IMR-90 (cell line): ENCODE measurements around the gene SERPINA4. TPM values are rescaled to one million over a fixed set of nuclear protein-coding genes. Genes with fewer than 3 reads are reported as not detected.
A peak's percentile ranks its signal among the peaks of the same experiment; 100 is the strongest.

Source experiments
- ATAC-seq: fragments of 200-7000 bp; cut with Tn5 transposase; 2 replicates; pipeline ENCODE4 v1.9.1; 2020; ENCODE audit warnings: low read depth, mild to moderate bottlenecking, moderate library complexity
- BruUV-seq: library from RNA; stranded (reverse); fragments of 400-500 nt; replicated peaks from 2 replicates; lab custom pipeline; 2021; lab: Mats Ljungman, UMichigan
- CTCF ChIA-PET: fragments of 300-600 bp; formaldehyde crosslinking; extraction: SDS; loops from one replicate; lab custom pipeline; 2021; ENCODE audit warnings: antibody characterized with exemption; lab: Yijun Ruan, JAX
- POLR2A ChIA-PET: fragments of 300-600 bp; sonication (Branson Sonifier 250); formaldehyde crosslinking; loops from one replicate; lab custom pipeline; 2022; ENCODE audit warnings: antibody characterized with exemption; ENCODE audit not compliant: unreplicated experiment; lab: Charles Lee
- DNase-seq: peaks from one replicate; pipeline ENCODE4 v3.0.0; 2013
- H2AFZ ChIP-seq: replicated peaks from 2 replicates; pipeline ENCODE3; 2013; ENCODE audit warnings: low read length, mild to moderate bottlenecking; ENCODE audit not compliant: poor library complexity
- H2AK5ac ChIP-seq: 2 replicates; pipeline ENCODE4 v1.6.1; 2013; ENCODE audit warnings: low read depth, low read length, inconsistent platforms
- H2AK9ac ChIP-seq: replicated peaks from 2 replicates; pipeline ENCODE3; 2013; ENCODE audit warnings: mild to moderate bottlenecking, low read depth, low read length, moderate library complexity; ENCODE audit not compliant: poor library complexity
- H2BK120ac ChIP-seq: 2 replicates; pipeline ENCODE4 v1.6.1; 2013; ENCODE audit warnings: low read depth, low read length, inconsistent platforms
- H2BK15ac ChIP-seq: 3 replicates; pipeline ENCODE4 v1.6.1; 2013; ENCODE audit warnings: low read depth, low read length, inconsistent platforms
- H2BK20ac ChIP-seq: 2 replicates; pipeline ENCODE4 v1.6.1; 2013; ENCODE audit warnings: low read depth, mild to moderate bottlenecking, inconsistent platforms, low read length, moderate library complexity
- H2BK5ac ChIP-seq: 2 replicates; pipeline ENCODE4 v1.6.1; 2013; ENCODE audit warnings: mild to moderate bottlenecking, low read depth, low read length, inconsistent platforms; ENCODE audit not compliant: poor library complexity, severe bottlenecking
- H3K14ac ChIP-seq: replicated peaks from 2 replicates; pipeline ENCODE4 v1.6.1; 2013; ENCODE audit warnings: low read depth, low read length, inconsistent platforms
- H3K18ac ChIP-seq: 2 replicates; pipeline ENCODE4 v1.6.1; 2013; ENCODE audit warnings: low read depth, low read length, control low read depth
- H3K23ac ChIP-seq: 2 replicates; pipeline ENCODE4 v1.6.1; 2013; ENCODE audit warnings: low read depth, low read length, inconsistent platforms
- H3K27ac ChIP-seq: 2 replicates; pipeline ENCODE4 v1.5.1; 2013; ENCODE audit warnings: mild to moderate bottlenecking, control low read depth, low read length; ENCODE audit not compliant: insufficient read depth
- H3K27me3 ChIP-seq: 2 replicates; pipeline ENCODE4 v1.6.1; 2013; ENCODE audit warnings: low read length; ENCODE audit not compliant: control insufficient read depth, insufficient read depth
- H3K36me3 ChIP-seq: 2 replicates; pipeline ENCODE4 v1.6.1; 2013; ENCODE audit warnings: low read length, mixed read lengths; ENCODE audit not compliant: control insufficient read depth, insufficient read depth
- H3K4ac ChIP-seq: 2 replicates; pipeline ENCODE4 v1.6.1; 2013; ENCODE audit warnings: low read depth, low read length, inconsistent platforms
- H3K4me1 ChIP-seq: 2 replicates; pipeline ENCODE4 v1.6.1; 2013; ENCODE audit warnings: low read length, mixed read lengths; ENCODE audit not compliant: control insufficient read depth, insufficient read depth
- H3K4me2 ChIP-seq: 2 replicates; pipeline ENCODE4 v1.6.1; 2013; ENCODE audit warnings: low read depth, mild to moderate bottlenecking, control low read depth, low read length, moderate library complexity
- H3K4me3 ChIP-seq: 2 replicates; pipeline ENCODE4 v1.5.1; 2013; ENCODE audit warnings: low read depth, mild to moderate bottlenecking, control low read depth, low read length, moderate library complexity; ENCODE audit not compliant: insufficient read depth
- H3K56ac ChIP-seq: 2 replicates; pipeline ENCODE4 v1.6.1; 2013; ENCODE audit warnings: low read length, inconsistent platforms; ENCODE audit not compliant: insufficient read depth; ENCODE audit errors: extremely low read depth
- H3K79me1 ChIP-seq, 2 experiments: 2 replicates each; pipeline ENCODE4 v1.6.1; 2013; ENCODE audit warnings: low read length in 2 of 2, inconsistent platforms in 1 of 2, low read depth in 1 of 2
- H3K9ac ChIP-seq: 2 replicates; pipeline ENCODE4 v1.6.1; 2013; ENCODE audit warnings: low read depth, low read length, control low read depth
- H3K9me1 ChIP-seq: 2 replicates; pipeline ENCODE4 v1.6.1; 2013; ENCODE audit warnings: low read length, inconsistent platforms; ENCODE audit not compliant: insufficient read depth
- H3K9me3 ChIP-seq: 2 replicates; pipeline ENCODE4 v1.6.1; 2013; ENCODE audit warnings: low read length; ENCODE audit not compliant: control insufficient read depth, insufficient read depth
- H4K20me1 ChIP-seq: 2 replicates; pipeline ENCODE4 v1.6.1; 2013; ENCODE audit warnings: low read length, inconsistent platforms; ENCODE audit not compliant: insufficient read depth
- H4K5ac ChIP-seq: 2 replicates; pipeline ENCODE4 v1.6.1; 2013; ENCODE audit warnings: mild to moderate bottlenecking, low read depth, low read length, control low read depth
- H4K8ac ChIP-seq, 2 experiments: 2 replicates each; pipeline ENCODE4 v1.6.1; 2013; ENCODE audit warnings: low read depth in 2 of 2, low read length in 2 of 2, control low read depth in 1 of 2, inconsistent platforms in 1 of 2
- H4K91ac ChIP-seq: 2 replicates; pipeline ENCODE4 v1.6.1; 2013; ENCODE audit warnings: low read depth, low read length, inconsistent platforms; ENCODE audit not compliant: insufficient read depth
- BHLHE40 ChIP-seq: fragments of 150-350 bp; IDR thresholded peaks from 2 replicates; pipeline ENCODE4 v1.6.1; 2016; ENCODE audit warnings: mild to moderate bottlenecking, low read depth, low read length
- FOS ChIP-seq: fragments of 150-350 bp; IDR thresholded peaks from 2 replicates; pipeline ENCODE4 v1.6.1; 2016; ENCODE audit warnings: low read depth, low read length
- MAZ ChIP-seq: IDR thresholded peaks from 2 replicates; pipeline ENCODE4 v1.6.1; 2012; ENCODE audit warnings: low read depth, mild to moderate bottlenecking, low read length, improper control_type of control experiment, moderate library complexity, borderline replicate concordance
- NFE2L2 ChIP-seq: fragments of 150-350 bp; IDR thresholded peaks from 2 replicates; pipeline ENCODE4 v1.6.1; 2016; ENCODE audit warnings: low read depth, mild to moderate bottlenecking, low read length
- RAD21 ChIP-seq: IDR thresholded peaks from 2 replicates; pipeline ENCODE4 v1.6.1; 2012; ENCODE audit warnings: low read length, improper control_type of control experiment
- RCOR1 ChIP-seq: IDR thresholded peaks from 2 replicates; pipeline ENCODE4 v1.6.1; 2012; ENCODE audit warnings: mild to moderate bottlenecking, low read length, improper control_type of control experiment; ENCODE audit not compliant: insufficient replicate concordance
- RFX5 ChIP-seq: IDR thresholded peaks from 2 replicates; pipeline ENCODE4 v1.8.0; 2012; ENCODE audit warnings: low read depth, mild to moderate bottlenecking, low read length, moderate library complexity
- SMC3 ChIP-seq: fragments of 150-350 bp; IDR thresholded peaks from 2 replicates; pipeline ENCODE4 v1.6.1; 2016; ENCODE audit warnings: low read depth, mild to moderate bottlenecking, antibody characterized with exemption, low read length, moderate library complexity
- WGBS, 2 experiments: methylation state at CpG; one replicate each; pipeline versions ENCODE4 v1.1.5 to v1.1.7; 2013; ENCODE audit warnings: missing lambda C conversion rate in 2 of 2; ENCODE audit not compliant: insufficient read length in 1 of 2; ENCODE audit errors: extremely low coverage in 2 of 2; 5-methylcytosine and 5-hydroxymethylcytosine counted together
- dilution Hi-C: fragments of 300-500 bp; cut with HindIII; formaldehyde crosslinking; loops from one replicate; pipeline ENCODE4 v1.14.3; 2018; ENCODE audit warnings: low sequenced_read_pairs; ENCODE audit not compliant: unreplicated experiment
- in situ Hi-C: fragments of 300-500 bp; cut with MboI; formaldehyde crosslinking; loops from 3 replicates; pipeline ENCODE4 v1.14.3; 2019; ENCODE audit warnings: low sequenced_read_pairs, inconsistent platforms, mixed read lengths
- intact Hi-C: fragments of 100-400 bp; cut with micrococcal nuclease; formaldehyde crosslinking; loops from 2 replicates; pipeline ENCODE4 v1.10.0; 2022
- polyA plus RNA-seq, 3 experiments: library from polyadenylated mRNA; depleted of rRNA; stranded (reverse); fragments of >200 nt; gene quantifications; 2 replicates each; pipeline ENCODE4 v1.2.3, GENCODE V29; 2012; ENCODE audit warnings: low replicate concordance in 1 of 3
- total RNA-seq: library from RNA; depleted of rRNA; stranded (reverse); fragments of >200 nt; gene quantifications from 2 replicates; pipeline ENCODE4 v1.2.3, GENCODE V29; 2012
- TF ChIP-seq, protein P1 (sequence below): fragments of 150-350 bp; IDR thresholded peaks from 2 replicates; pipeline ENCODE4 v1.6.1; 2016; ENCODE audit warnings: low read depth, mild to moderate bottlenecking, low read length, moderate library complexity, borderline replicate concordance
- TF ChIP-seq, protein P2 (sequence below): conservative IDR thresholded peaks from 2 replicates; pipeline ENCODE4 v1.5.1; 2012; ENCODE audit warnings: mild to moderate bottlenecking, low read depth, low read length, improper control_type of control experiment

The SERPINA4 gene
- total and polyA plus RNA-seq, 2 of the 4 experiments (the other 2 are of a cell fraction): not detected

DNA sequence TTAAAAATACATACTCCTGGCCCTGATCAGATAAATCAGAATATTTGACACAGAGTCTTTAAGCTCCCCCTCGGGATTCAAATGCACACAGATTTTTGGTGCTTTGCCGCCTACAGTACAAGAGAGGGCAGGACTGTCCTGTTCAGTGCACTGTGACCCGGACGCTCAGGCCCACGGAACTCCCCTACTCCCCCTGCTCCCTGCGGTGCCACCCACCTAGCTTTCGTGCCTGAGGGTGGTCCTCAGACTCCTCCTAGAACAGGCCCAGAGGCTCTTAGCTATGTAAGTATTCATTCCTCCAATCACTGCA lies 37.2 kb downstream of the SERPINA4 start:
- POLR2A ChIA-PET: no interaction called here

More for the DNA sequence above, 37.2 kb downstream of the SERPINA4 start:
- TF ChIP-seq, protein P1, sequence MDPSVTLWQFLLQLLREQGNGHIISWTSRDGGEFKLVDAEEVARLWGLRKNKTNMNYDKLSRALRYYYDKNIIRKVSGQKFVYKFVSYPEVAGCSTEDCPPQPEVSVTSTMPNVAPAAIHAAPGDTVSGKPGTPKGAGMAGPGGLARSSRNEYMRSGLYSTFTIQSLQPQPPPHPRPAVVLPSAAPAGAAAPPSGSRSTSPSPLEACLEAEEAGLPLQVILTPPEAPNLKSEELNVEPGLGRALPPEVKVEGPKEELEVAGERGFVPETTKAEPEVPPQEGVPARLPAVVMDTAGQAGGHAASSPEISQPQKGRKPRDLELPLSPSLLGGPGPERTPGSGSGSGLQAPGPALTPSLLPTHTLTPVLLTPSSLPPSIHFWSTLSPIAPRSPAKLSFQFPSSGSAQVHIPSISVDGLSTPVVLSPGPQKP: no peak
- no peak for TF ChIP-seq BHLHE40
- TF ChIP-seq SMC3: no peak
- no peak for TF ChIP-seq RAD21
- no peak for TF ChIP-seq RCOR1
- TF ChIP-seq, protein P2, sequence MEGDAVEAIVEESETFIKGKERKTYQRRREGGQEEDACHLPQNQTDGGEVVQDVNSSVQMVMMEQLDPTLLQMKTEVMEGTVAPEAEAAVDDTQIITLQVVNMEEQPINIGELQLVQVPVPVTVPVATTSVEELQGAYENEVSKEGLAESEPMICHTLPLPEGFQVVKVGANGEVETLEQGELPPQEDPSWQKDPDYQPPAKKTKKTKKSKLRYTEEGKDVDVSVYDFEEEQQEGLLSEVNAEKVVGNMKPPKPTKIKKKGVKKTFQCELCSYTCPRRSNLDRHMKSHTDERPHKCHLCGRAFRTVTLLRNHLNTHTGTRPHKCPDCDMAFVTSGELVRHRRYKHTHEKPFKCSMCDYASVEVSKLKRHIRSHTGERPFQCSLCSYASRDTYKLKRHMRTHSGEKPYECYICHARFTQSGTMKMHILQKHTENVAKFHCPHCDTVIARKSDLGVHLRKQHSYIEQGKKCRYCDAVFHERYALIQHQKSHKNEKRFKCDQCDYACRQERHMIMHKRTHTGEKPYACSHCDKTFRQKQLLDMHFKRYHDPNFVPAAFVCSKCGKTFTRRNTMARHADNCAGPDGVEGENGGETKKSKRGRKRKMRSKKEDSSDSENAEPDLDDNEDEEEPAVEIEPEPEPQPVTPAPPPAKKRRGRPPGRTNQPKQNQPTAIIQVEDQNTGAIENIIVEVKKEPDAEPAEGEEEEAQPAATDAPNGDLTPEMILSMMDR: no peak
- TF ChIP-seq RFX5: no peak
- TF ChIP-seq MAZ: no peak
- no peak for TF ChIP-seq NFE2L2
- no peak for TF ChIP-seq FOS
- H3K4me1 ChIP-seq: peaks cover 20% of the 10 kb centered on the region
- H3K79me1 ChIP-seq: no peaks in the 10 kb centered on the region
- dilution Hi-C loops (no loop called here), intact Hi-C loops (no loop called here), in situ Hi-C loops (no loop called here)
- 0 out of 2 replicates have a peak overlapping the region, but pooled peaks have one; percentile 69 for H2BK20ac ChIP-seq
- H4K91ac ChIP-seq: peak overlapping the region; percentile 92
- H2BK15ac ChIP-seq: no peak overlapping the region
- H3K4me3 ChIP-seq: no peak overlapping the region
- no peak overlapping the region for H2BK5ac ChIP-seq
- ATAC-seq (no peak), DNase-seq (no peak)
- CTCF ChIA-PET: interaction anchor here (0.8 to 0.9 kb wide), 2 partner anchors 92 to 266 kb away, joined by 3 read pairs; no protein-coding TSS in a partner anchor
- H3K18ac ChIP-seq: no peak overlapping the region; the same call in 1 of the 2 replicates
- no peaks in the 10 kb centered on the region; the same call in 1 of the 2 replicates for H3K27me3 ChIP-seq
- H3K56ac ChIP-seq: no peak overlapping the region
- H2AFZ ChIP-seq: no peak overlapping the region
- H3K23ac ChIP-seq: no peak overlapping the region
- WGBS, 2 experiments: 76% methylated on average over 3 of the region's 7 CpGs; no CpG with 5 or more reads in 1 of the 2 experiments
- no TSS peak for BruUV-seq
- H3K27ac ChIP-seq: no peak overlapping the region
- no peak overlapping the region for H3K14ac ChIP-seq
- no peak overlapping the region for H3K9ac ChIP-seq
- H2AK5ac ChIP-seq: no peak overlapping the region
- peak overlapping the region; percentile 82; the same call in 1 of the 2 replicates for H2BK120ac ChIP-seq
- no peaks in the 10 kb centered on the region for H3K9me3 ChIP-seq
- no peaks in the 10 kb centered on the region for H3K36me3 ChIP-seq
- H3K4ac ChIP-seq: peak overlapping the region; percentile 65; the same call in 1 of the 2 replicates
- no peak overlapping the region for H4K5ac ChIP-seq
- peak overlapping the region in 1 of 2 experiments; percentile 9; a peak in 1 of 4 replicates for H4K8ac ChIP-seq
- H2AK9ac ChIP-seq: no peak overlapping the region
- H3K4me2 ChIP-seq: no peak overlapping the region
- peaks cover 7% of the 10 kb centered on the region; the same call in 1 of the 2 replicates for H3K9me1 ChIP-seq
- H4K20me1 ChIP-seq: no peaks in the 10 kb centered on the region
